ENCODE results near the gene THSD1. TPM values are rescaled to one million over a fixed set of nuclear protein-coding genes. Genes with fewer than 3 reads are reported as not detected.

Gene THSD1
- total and polyA plus RNA-seq, 9 of the 15 experiments (the other 6 are each of a cell fraction or from before 2014, with no cell fraction given): 0.01 to 0.11 (median 0.04) TPM; not detected in 2

DNA sequence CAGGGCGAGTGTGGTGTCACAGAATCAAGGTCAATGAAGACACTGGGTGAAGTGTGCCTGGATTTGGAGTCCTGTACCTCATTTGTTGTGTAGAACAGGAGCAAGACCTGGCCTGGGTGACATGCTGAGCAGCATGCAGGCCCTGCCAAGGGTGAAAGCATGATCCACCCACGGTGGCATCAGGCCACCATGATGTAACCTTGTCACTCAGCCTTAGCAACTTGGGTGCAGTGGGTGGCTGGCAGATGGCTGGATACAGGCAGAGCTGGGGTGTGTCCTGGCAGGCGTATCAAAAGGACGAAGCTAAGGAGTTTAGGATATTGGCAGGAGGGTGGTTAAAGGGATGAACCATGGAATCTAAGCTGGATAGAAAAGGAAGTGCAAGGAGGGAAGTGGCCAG lies 10.3 kb downstream of the THSD1 start:
- WGBS (ENCODE audit: insufficient coverage, low coverage, missing lambda C conversion rate): 17% methylated on average over 2 of the region's 4 CpGs
- BruUV-seq (replicated peaks): no TSS peak
- TF ChIP-seq ZNF253 (CRISPR knock-in tag; conservative IDR thresholded peaks at IDR 0.05) (no peak), SLC30A9 (CRISPR knock-in tag; IDR thresholded peaks at IDR 0.05) (no peak), HOXB6 (CRISPR knock-in tag; IDR thresholded peaks at IDR 0.05; ENCODE audit: borderline replicate concordance) (no peak), RFX1 (IDR thresholded peaks at IDR 0.05) (no peak), SRSF9 (IDR thresholded peaks at IDR 0.05; ENCODE audit: borderline replicate concordance, low read depth, low read length) (no peak), TBL1XR1 (IDR thresholded peaks at IDR 0.05; ENCODE audit: low read length in 2 of 2) (no peak), TEAD1 (CRISPR knock-in tag; IDR thresholded peaks at IDR 0.05) (no peak), RFX5 (IDR thresholded peaks at IDR 0.05; ENCODE audit: low read depth, low read length) (no peak), MBD2 (IDR thresholded peaks at IDR 0.05; ENCODE audit: borderline replicate concordance, low read depth) (no peak), PHB2 (IDR thresholded peaks at IDR 0.05; ENCODE audit: low read depth) (no peak), TRIM28 (IDR thresholded peaks at IDR 0.05) (no peak), HDAC6 (IDR thresholded peaks at IDR 0.05; ENCODE audit: low read depth, low read length) (no peak), POLR2B (IDR thresholded peaks at IDR 0.05; ENCODE audit: low read depth, partially characterized antibody) (no peak)
- TF ChIP-seq, protein P1, sequence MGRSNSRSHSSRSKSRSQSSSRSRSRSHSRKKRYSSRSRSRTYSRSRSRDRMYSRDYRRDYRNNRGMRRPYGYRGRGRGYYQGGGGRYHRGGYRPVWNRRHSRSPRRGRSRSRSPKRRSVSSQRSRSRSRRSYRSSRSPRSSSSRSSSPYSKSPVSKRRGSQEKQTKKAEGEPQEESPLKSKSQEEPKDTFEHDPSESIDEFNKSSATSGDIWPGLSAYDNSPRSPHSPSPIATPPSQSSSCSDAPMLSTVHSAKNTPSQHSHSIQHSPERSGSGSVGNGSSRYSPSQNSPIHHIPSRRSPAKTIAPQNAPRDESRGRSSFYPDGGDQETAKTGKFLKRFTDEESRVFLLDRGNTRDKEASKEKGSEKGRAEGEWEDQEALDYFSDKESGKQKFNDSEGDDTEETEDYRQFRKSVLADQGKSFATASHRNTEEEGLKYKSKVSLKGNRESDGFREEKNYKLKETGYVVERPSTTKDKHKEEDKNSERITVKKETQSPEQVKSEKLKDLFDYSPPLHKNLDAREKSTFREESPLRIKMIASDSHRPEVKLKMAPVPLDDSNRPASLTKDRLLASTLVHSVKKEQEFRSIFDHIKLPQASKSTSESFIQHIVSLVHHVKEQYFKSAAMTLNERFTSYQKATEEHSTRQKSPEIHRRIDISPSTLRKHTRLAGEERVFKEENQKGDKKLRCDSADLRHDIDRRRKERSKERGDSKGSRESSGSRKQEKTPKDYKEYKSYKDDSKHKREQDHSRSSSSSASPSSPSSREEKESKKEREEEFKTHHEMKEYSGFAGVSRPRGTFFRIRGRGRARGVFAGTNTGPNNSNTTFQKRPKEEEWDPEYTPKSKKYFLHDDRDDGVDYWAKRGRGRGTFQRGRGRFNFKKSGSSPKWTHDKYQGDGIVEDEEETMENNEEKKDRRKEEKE (IDR thresholded peaks at IDR 0.05; ENCODE audit: borderline replicate concordance in 1 of 2, control insufficient read depth in 1 of 2, low read depth in 2 of 2, low read length in 1 of 2): no peak
- TF ChIP-seq, protein P2, sequence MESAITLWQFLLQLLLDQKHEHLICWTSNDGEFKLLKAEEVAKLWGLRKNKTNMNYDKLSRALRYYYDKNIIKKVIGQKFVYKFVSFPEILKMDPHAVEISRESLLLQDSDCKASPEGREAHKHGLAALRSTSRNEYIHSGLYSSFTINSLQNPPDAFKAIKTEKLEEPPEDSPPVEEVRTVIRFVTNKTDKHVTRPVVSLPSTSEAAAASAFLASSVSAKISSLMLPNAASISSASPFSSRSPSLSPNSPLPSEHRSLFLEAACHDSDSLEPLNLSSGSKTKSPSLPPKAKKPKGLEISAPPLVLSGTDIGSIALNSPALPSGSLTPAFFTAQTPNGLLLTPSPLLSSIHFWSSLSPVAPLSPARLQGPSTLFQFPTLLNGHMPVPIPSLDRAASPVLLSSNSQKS (CRISPR knock-in tag; IDR thresholded peaks at IDR 0.05): no peak
- TF ChIP-seq, protein P3, sequence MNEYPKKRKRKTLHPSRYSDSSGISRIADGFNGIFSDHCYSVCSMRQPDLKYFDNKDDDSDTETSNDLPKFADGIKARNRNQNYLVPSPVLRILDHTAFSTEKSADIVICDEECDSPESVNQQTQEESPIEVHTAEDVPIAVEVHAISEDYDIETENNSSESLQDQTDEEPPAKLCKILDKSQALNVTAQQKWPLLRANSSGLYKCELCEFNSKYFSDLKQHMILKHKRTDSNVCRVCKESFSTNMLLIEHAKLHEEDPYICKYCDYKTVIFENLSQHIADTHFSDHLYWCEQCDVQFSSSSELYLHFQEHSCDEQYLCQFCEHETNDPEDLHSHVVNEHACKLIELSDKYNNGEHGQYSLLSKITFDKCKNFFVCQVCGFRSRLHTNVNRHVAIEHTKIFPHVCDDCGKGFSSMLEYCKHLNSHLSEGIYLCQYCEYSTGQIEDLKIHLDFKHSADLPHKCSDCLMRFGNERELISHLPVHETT (CRISPR knock-in tag; conservative IDR thresholded peaks at IDR 0.05 in 1 of 2, IDR thresholded peaks at IDR 0.05 in 1 of 2): no peak
- TF ChIP-seq, protein P4, sequence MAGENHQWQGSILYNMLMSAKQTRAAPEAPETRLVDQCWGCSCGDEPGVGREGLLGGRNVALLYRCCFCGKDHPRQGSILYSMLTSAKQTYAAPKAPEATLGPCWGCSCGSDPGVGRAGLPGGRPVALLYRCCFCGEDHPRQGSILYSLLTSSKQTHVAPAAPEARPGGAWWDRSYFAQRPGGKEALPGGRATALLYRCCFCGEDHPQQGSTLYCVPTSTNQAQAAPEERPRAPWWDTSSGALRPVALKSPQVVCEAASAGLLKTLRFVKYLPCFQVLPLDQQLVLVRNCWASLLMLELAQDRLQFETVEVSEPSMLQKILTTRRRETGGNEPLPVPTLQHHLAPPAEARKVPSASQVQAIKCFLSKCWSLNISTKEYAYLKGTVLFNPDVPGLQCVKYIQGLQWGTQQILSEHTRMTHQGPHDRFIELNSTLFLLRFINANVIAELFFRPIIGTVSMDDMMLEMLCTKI (IDR thresholded peaks at IDR 0.05; ENCODE audit: partially characterized antibody): no peak

More for the DNA sequence above, 10.3 kb downstream of the THSD1 start:
- Histone ChIP-seq H3K9me3 (replicated peaks; ENCODE audit: control insufficient read depth, insufficient read depth, low read depth, low read length) (no peaks in the 10 kb centered on the region), H3K4me1 (replicated peaks in 1 of 2; ENCODE audit: control insufficient read depth in 2 of 2, insufficient read depth in 2 of 2, low read length in 2 of 2) (no peaks in the 10 kb centered on the region), H3K9me1 (ENCODE audit: control insufficient read depth, insufficient read depth, low read length) (no peaks in the 10 kb centered on the region), H3K79me2 (ENCODE audit: control insufficient read depth, insufficient read depth, low read length) (no peaks in the 10 kb centered on the region), H3K4me2 (ENCODE audit: insufficient read depth, low read length) (no peak overlapping the region), H3K27ac (ENCODE audit: extremely low read depth, low read depth, low read length) (no peak overlapping the region), H3K9ac (ENCODE audit: insufficient read depth in 1 of 2, low read depth in 2 of 2, low read length in 2 of 2) (no peak overlapping the region), H4K20me1 (replicated peaks; ENCODE audit: control insufficient read depth, insufficient read depth, low read length) (no peaks in the 10 kb centered on the region), H2AFZ (ENCODE audit: low read depth, low read length) (no peak overlapping the region), H3K4me3 (no peak overlapping the region), H3K36me3 (ENCODE audit: control insufficient read depth, insufficient read depth, low read length) (no peaks in the 10 kb centered on the region), H3K27me3 (ENCODE audit: control insufficient read depth in 2 of 2, insufficient read depth in 2 of 2, low read length in 2 of 2) (peaks cover 6 to 19% of the 10 kb centered on the region in 2 experiments; a peak in 4 of 5 replicates)
- FAIRE-seq: no peak
- intact Hi-C loops (cut with micrococcal nuclease) (no loop called here), in situ Hi-C loops (cut with MboI) (no loop called here)
- no peak for DNase-seq (ENCODE audit: extremely low read depth in 1 of 4, low spot score in 3 of 4)
- ChIA-PET CTCF (ENCODE audit: low intra/inter-chr PET ratio) (no interaction called here), POLR2A (no interaction called here)
- no peak for ATAC-seq

All from K562 (cell line).